Loucy (cell line): ENCODE results near the gene MS4A14.

Experiments used
- H2AFZ ChIP-seq: fragments of 200-600 bp; sonication (generic); 2 replicates; pipeline ENCODE4 v1.6.0; 2016; ENCODE audit warnings: antibody characterized with exemption, mild to moderate bottlenecking, low read length, moderate library complexity
- H3F3A ChIP-seq: fragments of 200-600 bp; 2 replicates; pipeline ENCODE4 v1.6.0; 2016; ENCODE audit warnings: antibody characterized with exemption, low read depth, mild to moderate bottlenecking
- H3K27me3 ChIP-seq: fragments of 200-600 bp; sonication (generic); 2 replicates; pipeline ENCODE4 v1.6.1; 2014; ENCODE audit warnings: low read length, mild to moderate bottlenecking; ENCODE audit not compliant: insufficient read depth, poor library complexity, severe bottlenecking
- H3K36me3 ChIP-seq: fragments of 200-600 bp; sonication (generic); 2 replicates; pipeline ENCODE4 v1.6.1; 2016; ENCODE audit warnings: low read length; ENCODE audit not compliant: insufficient read depth
- H3K4me1 ChIP-seq: fragments of 200-600 bp; sonication (generic); 2 replicates; pipeline ENCODE4 v1.5.1; 2014; ENCODE audit warnings: low read length, mild to moderate bottlenecking; ENCODE audit not compliant: insufficient read depth, poor library complexity, severe bottlenecking
- H3K4me2 ChIP-seq: fragments of 200-600 bp; sonication (generic); 2 replicates; pipeline ENCODE4 v1.6.0; 2014; ENCODE audit warnings: antibody characterized with exemption, low read length, low read depth, mild to moderate bottlenecking; ENCODE audit not compliant: poor library complexity, severe bottlenecking
- H3K4me3 ChIP-seq: fragments of 200-600 bp; sonication (generic); 2 replicates; pipeline ENCODE4 v1.5.1; 2014; ENCODE audit warnings: low read length, mild to moderate bottlenecking, mixed read lengths; ENCODE audit not compliant: poor library complexity, severe bottlenecking
- H3K79me2 ChIP-seq: fragments of 200-600 bp; sonication (generic); 2 replicates; pipeline ENCODE4 v1.6.1; 2014; ENCODE audit warnings: low read length; ENCODE audit not compliant: insufficient read depth
- H3K9ac ChIP-seq: fragments of 200-600 bp; sonication (generic); 2 replicates; pipeline ENCODE4 v1.6.0; 2014; ENCODE audit warnings: mild to moderate bottlenecking, low read depth, low read length, moderate library complexity; ENCODE audit not compliant: poor library complexity, severe bottlenecking
- H3K9me2 ChIP-seq: fragments of 200-600 bp; sonication (generic); replicated peaks from 2 replicates; pipeline ENCODE4 v1.6.1; 2016; ENCODE audit warnings: low read depth, low read length, mixed read lengths
- H3K9me3 ChIP-seq: fragments of 200-600 bp; sonication (generic); 2 replicates; pipeline ENCODE4 v1.6.1; 2014; ENCODE audit warnings: mild to moderate bottlenecking, antibody characterized with exemption, low read length, low read depth; ENCODE audit not compliant: insufficient read depth
- H4K20me1 ChIP-seq: fragments of 200-600 bp; sonication (generic); 2 replicates; pipeline ENCODE4 v1.6.0; 2014; ENCODE audit warnings: antibody characterized with exemption, low read length, mild to moderate bottlenecking; ENCODE audit not compliant: insufficient read depth, poor library complexity, severe bottlenecking
- EZH2phosphoT487 ChIP-seq: fragments of 200-600 bp; IDR thresholded peaks from 2 replicates; pipeline ENCODE4 v1.6.1; 2018; ENCODE audit warnings: antibody characterized with exemption, mild to moderate bottlenecking, moderate library complexity, borderline replicate concordance

MS4A14 gene

DNA sequence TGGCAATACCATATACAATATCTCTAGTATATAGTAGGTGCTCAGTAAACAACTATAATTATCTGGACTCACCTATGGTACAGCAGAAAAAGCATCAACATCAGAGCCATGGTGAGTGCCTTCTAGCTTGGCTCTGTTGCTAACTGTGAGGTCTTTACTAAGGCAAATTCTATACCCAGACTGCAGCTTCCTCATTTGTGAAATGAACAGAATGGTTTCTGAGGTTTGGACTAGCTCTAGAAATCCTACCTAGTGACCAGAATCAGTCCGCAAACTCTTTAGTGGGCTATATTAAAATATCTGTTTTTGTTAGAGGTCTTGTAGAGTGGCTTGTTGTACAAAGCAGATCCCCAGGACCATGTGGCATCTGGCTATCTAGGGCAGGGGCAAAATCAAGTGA lies 63.1 kb downstream of the MS4A14 start:
- no peak overlapping the region for H3K9ac ChIP-seq
- H3K9me3 ChIP-seq, result no peaks in the 10 kb centered on the region
- H3K27me3 ChIP-seq, result no peaks in the 10 kb centered on the region
- no peak overlapping the region for H2AFZ ChIP-seq
- H3K4me1 ChIP-seq, result peaks cover 20% of the 10 kb centered on the region
- no peaks in the 10 kb centered on the region for H3K36me3 ChIP-seq
- no peak for TF ChIP-seq EZH2phosphoT487
- H4K20me1 ChIP-seq, result no peaks in the 10 kb centered on the region
- no peaks in the 10 kb centered on the region for H3K9me2 ChIP-seq
- H3K4me3 ChIP-seq, result no peak overlapping the region
- no peaks in the 10 kb centered on the region for H3K79me2 ChIP-seq
- no peak overlapping the region for H3K4me2 ChIP-seq
- H3F3A ChIP-seq, result no peaks in the 10 kb centered on the region
